Vagina (tissue), 2 donors: ENCODE data around the gene PKD1L1.

Source experiments
- CTCF ChIP-seq, 3 experiments: fragments of 450-650 bp in 2 of 3; fragments of 200-600 bp in 1 of 3; sonication (generic) in 1 of 3; IDR thresholded peaks; one replicate each; pipeline ENCODE4 v1.5.1; 2017 to 2019; ENCODE audit warnings: antibody characterized with exemption in 3 of 3, mild to moderate bottlenecking in 2 of 3, moderate library complexity in 2 of 3
- POLR2A ChIP-seq, 2 donors: fragments of 450-650 bp; IDR thresholded peaks; one replicate each; pipeline ENCODE4 v1.6.1; 2017; ENCODE audit warnings: antibody characterized with exemption in 2 of 2, mild to moderate bottlenecking in 2 of 2, moderate library complexity in 2 of 2

GRCh38 chr7:47751043-47751442, 197.2 kb downstream of the PKD1L1 start:
- no peak for TF ChIP-seq POLR2A (IDR thresholded peaks at IDR 0.05)
- no peak for TF ChIP-seq CTCF (IDR thresholded peaks at IDR 0.05)
